Pancreas (tissue), 10 donors: ENCODE data around the gene SCN8A. TPM values are rescaled to one million over a fixed set of nuclear protein-coding genes. Genes with fewer than 3 reads are reported as not detected.
A peak's percentile ranks its signal among the peaks of the same experiment; 100 is the strongest.
"Not testable (repeated sequence)": the region's sequence is repeated elsewhere in the genome, so short reads cannot be mapped to it uniquely, and the experiment has no call there.

Experiments used
- ATAC-seq, 4 donors: fragments of 200-7000 bp; cut with Tn5 transposase; one replicate each; pipeline versions ENCODE4 v1.8.0 to v1.9.1; 2020; ENCODE audit warnings: mild to moderate bottlenecking in 4 of 4, moderate library complexity in 4 of 4
- DNase-seq, 6 donors: peaks; one replicate each; pipeline ENCODE4 v3.0.0-alpha.2; 2020
- FAIRE-seq: peaks from 2 replicates; lab custom pipeline; 2012; peaks lifted over from hg19 to GRCh38; lab: Jason Lieb, UNC
- H3K27ac ChIP-seq, 4 donors: fragments of 200-600 bp; sonication (generic); 1 replicate in 3 of 4; 2 replicates in 1 of 4; pipeline versions ENCODE4 v1.5.0 to v1.8.0; 2020
- H3K27me3 ChIP-seq, 4 donors: fragments of 200-600 bp; one replicate each; pipeline ENCODE4 v1.8.0; 2021
- H3K36me3 ChIP-seq, 3 donors: fragments of 200-600 bp; sonication (generic) in 1 of 3; one replicate each; pipeline versions ENCODE4 v1.5.0 to v1.8.0; 2020 to 2021
- H3K4me1 ChIP-seq, 3 donors: fragments of 200-600 bp; one replicate each; pipeline ENCODE4 v1.8.0; 2021
- H3K4me3 ChIP-seq, 4 donors: fragments of 200-600 bp; sonication (generic) in 2 of 4; one replicate each; pipeline versions ENCODE4 v1.5.0 to v1.8.0; 2020 to 2021
- H3K9me3 ChIP-seq, 4 donors: fragments of 200-600 bp; one replicate each; pipeline ENCODE4 v1.8.0; 2021
- CTCF ChIP-seq, 4 donors: fragments of 200-600 bp; sonication (generic) in 3 of 4; IDR thresholded peaks; one replicate each; pipeline versions ENCODE4 v1.5.0 to v1.8.0; 2021; ENCODE audit warnings: antibody characterized with exemption in 4 of 4
- WGBS, 2 donors: extraction: QIAGEN DNeasy Blood & Tissue Kit; methylation state at CpG; one replicate each; pipeline ENCODE4 v1.1.7; 2013; 5-methylcytosine and 5-hydroxymethylcytosine counted together
- intact Hi-C, 3 donors: fragments of 100-400 bp; cut with DNase I; formaldehyde crosslinking; loops; one replicate each; pipeline versions ENCODE4 v1.11.1 to v1.14.2; 2022
- polyA plus RNA-seq, 2 donors: library from polyadenylated mRNA; stranded (reverse); fragments of 200-250 nt; gene quantifications; one replicate each; pipeline ENCODE4 v1.2.3, GENCODE V29; 2013
- total RNA-seq, 6 donors: library from RNA; stranded (reverse); fragmentation: NEBNext Ultra II Directional in 4 of 6; extraction: Animal tissue kit (Norgen Biotek cat#: 25700) in 4 of 6; gene quantifications; one replicate each; pipeline versions ENCODE4 v1.2.1 to v1.2.4, GENCODE V29; 2021 to 2023
- donor health status: healthy with polysubstance abuse.
- donor health status: DM: no; HTN: no; CAD: no; lungs with moderate emphysema.
- donor health status: DM: no; HTN: no; CAD: no.
- donor health status: control.
- donor health status: control.
- donor health status: Bipolar disorder and iron deficiency.
- donor health status: DM: yes; HTN: yes; CAD: no.
- donor health status: DM: no; HTN: no; CAD: no.
- donor health status: DM: no; HTN: no; CAD: no.
- donor health status: DM: yes; HTN: yes; CAD: no.

The SCN8A gene
- total and polyA plus RNA-seq, 8 donors, result 1.9 to 3.2 (median 2.3) TPM

- peaks cover 0 to 6% (median 0%) of the 10 kb centered on the region in 4 donors for H3K27me3 ChIP-seq
- intact Hi-C loops, result no loop called here
- TF ChIP-seq CTCF (IDR thresholded peaks at IDR 0.05), result no peak
Observed at GRCh38 chr12:51601241-51601640, 10.2 kb downstream of the SCN8A start.

GRCh38 chr12:51605896-51606295, 14.9 kb downstream of the SCN8A start:
- DNase-seq, H3K9me3 ChIP-seq, H3K4me1 ChIP-seq, H3K27me3 ChIP-seq, ATAC-seq, H3K27ac ChIP-seq, H3K36me3 ChIP-seq, intact Hi-C loops, H3K4me3 ChIP-seq, FAIRE-seq: not testable (repeated sequence)
- WGBS, 2 donors, result 84 to 97% methylated on average over 1 of the region's 1 CpG

More at GRCh38 chr12:51601241-51601640, 10.2 kb downstream of the SCN8A start:
- Histone ChIP-seq H3K27ac (no peak overlapping the region), H3K4me3 (no peak overlapping the region), H3K4me1 (no peaks in the 10 kb centered on the region), H3K9me3 (no peaks in the 10 kb centered on the region), H3K36me3 (no peaks in the 10 kb centered on the region)
- FAIRE-seq, result no peak
- no peak for DNase-seq
- no peak for ATAC-seq

- DNase-seq, H3K9me3 ChIP-seq, intact Hi-C loops, H3K36me3 ChIP-seq, H3K27ac ChIP-seq, ATAC-seq, H3K4me1 ChIP-seq, FAIRE-seq, H3K27me3 ChIP-seq, H3K4me3 ChIP-seq: not testable (repeated sequence)
- 83 to 90% methylated on average over 2 of the region's 2 CpGs for whole genome bisulfite sequencing, 2 donors
Observed at GRCh38 chr12:51607197-51607596, 16.2 kb downstream of the SCN8A start.

- H3K36me3 ChIP-seq, result no peaks in the 10 kb centered on the region
- peaks cover 0 to 6% (median 0%) of the 10 kb centered on the region in 3 donors for H3K4me1 ChIP-seq
- H3K27me3 ChIP-seq, result no peaks in the 10 kb centered on the region
- 89 to 94% methylated on average over 4 of the region's 4 CpGs for WGBS, 2 donors
- ATAC-seq (no peak), DNase-seq (no peak), FAIRE-seq (no peak)
- no peak overlapping the region for H3K27ac ChIP-seq
- intact Hi-C loops, result no loop called here
- TF ChIP-seq CTCF (IDR thresholded peaks at IDR 0.05), result no peak
- no peak overlapping the region for H3K4me3 ChIP-seq
- no peaks in the 10 kb centered on the region for H3K9me3 ChIP-seq
Observed at GRCh38 chr12:51620448-51620847, 29.4 kb downstream of the SCN8A start.

- H3K27ac ChIP-seq, result no peak overlapping the region
- ATAC-seq, result peak in 1 of 4 donors; percentile 22
- no peaks in the 10 kb centered on the region for H3K9me3 ChIP-seq
- no peak for DNase-seq
- no peak overlapping the region for H3K4me3 ChIP-seq
- no peaks in the 10 kb centered on the region for H3K36me3 ChIP-seq
- no peak for TF ChIP-seq CTCF (IDR thresholded peaks at IDR 0.05)
- no peaks in the 10 kb centered on the region for H3K27me3 ChIP-seq
- intact Hi-C loops, result no loop called here
- peaks cover 0 to 15% (median 0%) of the 10 kb centered on the region in 3 donors for H3K4me1 ChIP-seq
- FAIRE-seq, result no peak
- 68 to 72% methylated on average over 7 of the region's 7 CpGs for WGBS, 2 donors
Observed at GRCh38 chr12:51621156-51621922, 30.3 kb downstream of the SCN8A start.

GRCh38 chr12:51622564-51622963, 31.5 kb downstream of the SCN8A start:
- Histone ChIP-seq H3K36me3 (no peaks in the 10 kb centered on the region), H3K4me3 (no peak overlapping the region), H3K27ac (no peak overlapping the region), H3K27me3 (no peaks in the 10 kb centered on the region), H3K9me3 (no peaks in the 10 kb centered on the region), H3K4me1 (peaks cover 0 to 21% (median 0%) of the 10 kb centered on the region in 3 donors)
- TF ChIP-seq CTCF (IDR thresholded peaks at IDR 0.05), result no peak
- 85 to 90% methylated on average over 1 of the region's 1 CpG for WGBS, 2 donors
- no peak for DNase-seq
- intact Hi-C loops, result no loop called here
- no peak for FAIRE-seq
- no peak for ATAC-seq
